Measurements from ENCODE around the gene BAIAP3. TPM values are rescaled to one million over a fixed set of nuclear protein-coding genes. Genes with fewer than 3 reads are reported as not detected.

BAIAP3 gene
- total RNA-seq, 6 experiments from 2014 or later, result 0.11 to 0.28 (median 0.16) TPM

DNA sequence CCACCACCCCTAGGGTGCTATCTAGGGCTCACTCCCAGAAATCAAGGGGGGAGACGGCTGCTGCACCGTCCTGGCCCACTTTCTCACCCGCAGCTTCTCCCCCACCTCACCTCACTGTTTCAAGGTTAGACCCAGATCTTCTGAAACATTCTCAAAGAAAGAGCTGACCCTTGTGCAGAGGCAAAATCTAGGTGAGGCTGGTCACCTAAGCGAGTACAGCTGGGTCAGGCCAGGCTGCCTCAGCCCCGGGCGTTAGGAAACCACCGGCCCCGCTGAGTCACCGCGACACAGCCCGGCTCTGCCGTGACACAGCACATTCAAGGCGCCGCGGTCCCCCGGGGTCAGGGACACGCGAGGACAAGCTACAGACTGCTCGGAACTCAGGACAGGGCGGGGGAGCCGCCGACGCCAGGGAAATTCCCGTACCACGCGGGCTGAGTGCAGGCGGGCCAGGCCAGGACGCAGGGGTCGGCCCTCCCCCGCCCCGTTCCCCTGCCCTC, 45.4 kb downstream of the BAIAP3 start:
- Mint-ChIP-seq H3K4me1 (ENCODE audit: low read depth) (peaks cover 15% of the 10 kb centered on the region), H3K27ac (peak overlapping the region; percentile 95)

GRCh38 chr16:1379304-1380076, 46.0 kb downstream of the BAIAP3 start:
- Mint-ChIP-seq H3K27me3 (ENCODE audit: insufficient read depth) (peaks cover 4% of the 10 kb centered on the region; the same call in 1 of the 2 replicates), H3K4me3 (peak overlapping the region; percentile 77), H3K36me3 (ENCODE audit: low read depth) (no peaks in the 10 kb centered on the region), H3K27ac (peak overlapping the region; percentile 95), H3K4me1 (ENCODE audit: low read depth) (peaks cover 15% of the 10 kb centered on the region), H3K9me3 (no peaks in the 10 kb centered on the region)
- TF ChIP-seq, protein P1, sequence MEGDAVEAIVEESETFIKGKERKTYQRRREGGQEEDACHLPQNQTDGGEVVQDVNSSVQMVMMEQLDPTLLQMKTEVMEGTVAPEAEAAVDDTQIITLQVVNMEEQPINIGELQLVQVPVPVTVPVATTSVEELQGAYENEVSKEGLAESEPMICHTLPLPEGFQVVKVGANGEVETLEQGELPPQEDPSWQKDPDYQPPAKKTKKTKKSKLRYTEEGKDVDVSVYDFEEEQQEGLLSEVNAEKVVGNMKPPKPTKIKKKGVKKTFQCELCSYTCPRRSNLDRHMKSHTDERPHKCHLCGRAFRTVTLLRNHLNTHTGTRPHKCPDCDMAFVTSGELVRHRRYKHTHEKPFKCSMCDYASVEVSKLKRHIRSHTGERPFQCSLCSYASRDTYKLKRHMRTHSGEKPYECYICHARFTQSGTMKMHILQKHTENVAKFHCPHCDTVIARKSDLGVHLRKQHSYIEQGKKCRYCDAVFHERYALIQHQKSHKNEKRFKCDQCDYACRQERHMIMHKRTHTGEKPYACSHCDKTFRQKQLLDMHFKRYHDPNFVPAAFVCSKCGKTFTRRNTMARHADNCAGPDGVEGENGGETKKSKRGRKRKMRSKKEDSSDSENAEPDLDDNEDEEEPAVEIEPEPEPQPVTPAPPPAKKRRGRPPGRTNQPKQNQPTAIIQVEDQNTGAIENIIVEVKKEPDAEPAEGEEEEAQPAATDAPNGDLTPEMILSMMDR (IDR thresholded peaks at IDR 0.05), result no peak
- DNase-seq, result peak; percentile 18

More for the DNA sequence above, 45.4 kb downstream of the BAIAP3 start:
- Mint-ChIP-seq H3K4me3 (peak overlapping the region; percentile 86), H3K9me3 (no peaks in the 10 kb centered on the region), H3K27me3 (ENCODE audit: insufficient read depth) (peaks cover 4% of the 10 kb centered on the region; the same call in 1 of the 2 replicates), H3K36me3 (ENCODE audit: low read depth) (no peaks in the 10 kb centered on the region)
- DNase-seq, result peak; percentile 82
- TF ChIP-seq, protein P1 (IDR thresholded peaks at IDR 0.05), result no peak

GRCh38 chr16:1380195-1380594, 46.8 kb downstream of the BAIAP3 start:
- Mint-ChIP-seq H3K9me3 (no peaks in the 10 kb centered on the region), H3K27me3 (ENCODE audit: insufficient read depth) (peaks cover 4% of the 10 kb centered on the region; the same call in 1 of the 2 replicates), H3K27ac (peak overlapping the region; percentile 77), H3K4me1 (ENCODE audit: low read depth) (peaks cover 15% of the 10 kb centered on the region), H3K4me3 (peak overlapping the region; percentile 77), H3K36me3 (ENCODE audit: low read depth) (no peaks in the 10 kb centered on the region)
- DNase-seq, result no peak
- TF ChIP-seq, protein P1 (IDR thresholded peaks at IDR 0.05), result no peak

DNA sequence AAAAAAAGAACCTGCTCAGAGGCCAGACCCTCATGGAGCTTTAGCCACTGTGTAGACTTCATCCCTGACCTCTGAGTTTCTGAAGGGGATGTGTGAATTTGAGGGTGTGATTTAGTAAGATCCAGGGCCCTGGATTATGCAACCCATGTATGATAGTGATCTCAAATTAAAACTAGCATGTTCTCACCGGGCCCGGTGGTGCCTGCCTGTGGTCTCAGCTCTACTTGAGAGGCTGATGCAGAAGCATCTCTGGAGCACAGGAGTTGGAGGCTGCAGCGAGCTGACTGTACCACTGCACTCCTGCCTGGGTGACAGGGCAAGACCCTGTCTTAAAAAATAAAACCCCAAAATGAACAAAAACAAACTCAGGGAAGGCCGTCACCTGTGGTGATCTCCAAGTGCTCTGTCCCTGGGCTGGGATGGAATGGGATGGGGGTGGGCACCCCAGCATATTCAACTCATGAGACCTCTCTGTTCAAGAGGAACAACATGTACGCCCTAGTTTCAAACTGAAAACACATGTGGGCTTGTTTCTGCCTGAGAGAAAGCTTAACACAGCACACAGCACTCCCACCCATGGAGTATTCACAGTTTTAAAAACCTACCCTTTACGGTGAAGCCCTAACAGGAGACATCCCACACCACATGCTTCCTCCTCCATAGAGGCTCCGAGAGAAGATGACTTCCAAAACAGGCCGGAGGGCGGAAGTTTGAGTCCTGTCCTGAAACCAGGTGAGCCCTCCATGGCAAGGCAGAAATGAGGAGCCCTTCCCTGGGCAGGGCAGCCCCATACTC, 48.4 kb downstream of the BAIAP3 start:
- Mint-ChIP-seq H3K27me3 (ENCODE audit: insufficient read depth) (peaks cover 4% of the 10 kb centered on the region; the same call in 1 of the 2 replicates), H3K9me3 (no peaks in the 10 kb centered on the region), H3K4me1 (ENCODE audit: low read depth) (peaks cover 15% of the 10 kb centered on the region), H3K4me3 (no peak overlapping the region), H3K27ac (no peak overlapping the region), H3K36me3 (ENCODE audit: low read depth) (no peaks in the 10 kb centered on the region)
- TF ChIP-seq, protein P1 (IDR thresholded peaks at IDR 0.05), result no peak
- no peak for DNase-seq

- TF ChIP-seq, protein P1 (IDR thresholded peaks at IDR 0.05), result no peak
- H3K9me3 Mint-ChIP-seq, result no peaks in the 10 kb centered on the region
- peaks cover 5% of the 10 kb centered on the region for H3K4me1 Mint-ChIP-seq (ENCODE audit: low read depth)
- H3K27me3 Mint-ChIP-seq (ENCODE audit: insufficient read depth), result peaks cover 4% of the 10 kb centered on the region; the same call in 1 of the 2 replicates
- no peak overlapping the region for H3K4me3 Mint-ChIP-seq
- H3K36me3 Mint-ChIP-seq (ENCODE audit: low read depth), result no peaks in the 10 kb centered on the region
- no peak for DNase-seq
- H3K27ac Mint-ChIP-seq, result no peak overlapping the region
Observed at GRCh38 chr16:1383556-1383955, 50.1 kb downstream of the BAIAP3 start.

All from HFFc6 (cell line).